Stimulated activated CD4-positive, alpha-beta T cell treated with anti-CD3 and anti-CD28 coated beads, TNF-alpha, amount 100 ng/mL, for 1 hour (primary cell): ENCODE data around the gene SOX10.
"Not testable (repeated sequence)": the region's sequence is repeated elsewhere in the genome, so short reads cannot be mapped to it uniquely, and the experiment has no call there.

Experiments
- DNase-seq, 3 donors: peaks; one replicate each; pipeline ENCODE4 v3.0.0-alpha.2; 2020; ENCODE audit warnings: low read depth in 3 of 3, low spot score in 1 of 3

The SOX10 gene

DNA sequence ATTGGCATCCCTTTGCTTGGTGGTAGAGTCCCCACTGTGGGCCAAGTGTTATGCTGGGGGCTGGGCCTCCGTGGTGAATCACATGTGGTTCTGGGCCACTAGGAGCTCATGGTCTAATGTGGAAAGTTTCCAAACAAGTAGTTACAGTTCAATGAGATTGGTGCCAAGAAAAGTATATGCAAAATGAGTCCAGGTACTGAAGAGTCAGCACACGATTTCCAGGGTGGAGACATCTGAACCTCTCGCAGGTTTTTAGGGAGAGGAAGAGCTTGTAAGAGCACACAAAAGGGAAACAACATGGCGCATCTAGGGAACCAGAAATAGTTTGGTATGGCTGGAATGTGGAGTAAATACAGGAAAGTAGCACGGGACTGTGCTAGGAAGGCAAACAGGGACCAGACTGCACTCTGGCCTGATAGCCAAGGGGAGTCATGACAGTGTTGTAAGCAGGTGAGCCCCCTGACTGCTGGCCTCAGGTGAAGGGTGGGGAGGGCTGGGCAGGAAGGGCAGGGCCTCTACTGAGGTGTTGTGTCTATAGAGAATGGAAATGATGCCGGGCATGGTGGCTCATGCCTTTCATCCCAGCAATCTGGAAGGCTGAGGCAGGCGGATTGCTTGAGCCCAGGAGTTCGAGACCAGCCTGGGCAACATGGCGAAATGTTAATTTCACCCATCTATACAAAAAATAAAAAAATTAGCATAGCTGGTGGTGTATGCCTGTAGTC is 18.3 kb downstream of the SOX10 start:
- DNase-seq = no peak

DNA sequence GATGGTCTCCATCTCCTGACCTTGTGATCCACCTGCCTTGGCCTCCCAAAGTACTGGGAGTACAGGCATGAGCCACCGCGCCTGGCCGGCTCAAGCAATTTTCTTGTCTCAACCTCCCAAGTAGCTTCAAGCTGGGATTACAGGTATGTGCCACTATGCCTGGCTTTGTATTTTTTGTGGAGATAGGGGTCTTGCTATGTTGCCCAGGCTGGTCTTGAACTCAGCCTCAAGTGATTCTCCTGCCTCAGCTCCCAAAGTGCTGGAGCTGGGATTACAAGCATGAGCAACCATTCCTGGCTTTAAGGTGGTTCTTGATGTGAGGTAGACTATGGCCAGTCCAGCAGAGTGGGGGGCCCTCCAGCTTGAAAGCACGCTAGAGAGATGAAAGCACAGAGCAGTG is 23.3 kb downstream of the SOX10 start:
- DNase-seq = no peak

DNA sequence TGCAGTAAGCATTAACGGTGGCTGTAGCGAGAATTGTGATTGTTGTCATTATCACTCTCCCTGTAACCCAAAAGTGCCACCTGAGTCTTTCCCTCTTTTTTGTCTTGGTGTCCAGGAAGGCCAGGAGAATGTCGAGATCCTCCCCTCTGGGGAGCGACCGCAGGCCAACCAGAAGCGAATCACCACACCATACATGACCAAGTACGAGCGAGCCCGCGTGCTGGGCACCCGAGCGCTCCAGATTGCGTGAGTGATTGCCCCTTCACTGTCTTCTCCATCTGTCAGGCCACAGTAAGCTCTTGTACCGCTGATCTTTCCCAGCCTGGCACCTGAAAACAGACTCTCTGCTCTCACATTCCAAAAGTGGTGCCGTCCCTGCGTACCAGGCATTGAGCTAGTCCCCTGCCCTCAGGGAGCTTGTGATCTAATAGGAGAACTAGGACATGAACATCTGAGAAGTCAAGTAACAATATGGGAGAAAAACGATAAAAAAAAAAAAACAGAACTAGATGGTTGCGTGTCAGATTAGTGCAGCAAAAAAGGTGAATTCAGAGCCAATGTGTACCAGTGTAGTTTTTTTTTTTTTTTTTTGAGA is 25.0 kb downstream of the SOX10 start:
- DNase-seq = no peak

DNA sequence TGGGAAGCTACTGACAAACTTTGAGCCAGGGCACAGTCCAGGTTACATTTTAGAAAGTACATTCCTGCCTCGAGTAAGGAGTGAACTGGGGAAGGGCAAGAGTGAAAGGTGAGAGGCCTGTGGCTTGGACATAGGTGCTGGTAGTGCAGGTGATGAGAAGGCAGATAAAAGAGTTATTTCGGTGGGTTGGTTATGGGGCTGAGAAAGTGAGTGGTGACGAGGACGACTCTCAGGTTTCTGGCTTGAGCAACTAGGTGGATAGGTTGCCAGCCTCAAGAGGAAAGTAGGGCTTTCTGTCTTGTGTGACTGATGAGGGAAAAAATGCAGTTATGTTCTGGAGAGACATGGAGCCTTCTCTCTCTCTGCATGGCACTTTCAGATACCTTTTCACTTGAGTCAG is 27.1 kb downstream of the SOX10 start:
- DNase-seq = no peak

DNA sequence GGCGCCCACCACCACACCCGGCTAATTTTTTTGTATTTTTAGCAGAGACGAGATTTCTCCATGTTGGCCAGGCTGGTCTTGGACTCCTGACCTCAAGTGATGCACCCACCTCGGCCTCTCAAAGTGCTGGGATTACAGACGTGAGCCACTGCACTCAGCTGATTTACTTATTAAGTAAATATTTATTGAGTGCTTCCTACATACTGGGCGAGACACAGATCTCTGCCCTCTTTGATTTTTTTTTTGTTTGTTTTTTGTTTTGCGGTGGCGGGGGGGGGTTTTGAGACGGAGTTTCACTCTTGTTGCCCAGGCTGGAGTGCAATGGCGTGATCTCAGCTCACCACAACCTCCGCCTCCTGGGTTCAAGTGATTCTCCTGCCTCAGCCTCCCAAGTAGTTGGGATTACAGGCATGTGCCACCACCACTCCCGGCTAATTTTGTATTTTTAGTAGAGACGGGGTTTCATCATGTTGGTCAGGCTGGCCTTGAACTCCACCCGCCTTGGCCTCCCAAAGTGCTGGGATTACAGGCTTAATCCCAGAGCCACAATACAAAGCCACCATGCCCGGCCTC is 28.4 kb downstream of the SOX10 start:
- DNase-seq = not testable (repeated sequence)

DNA sequence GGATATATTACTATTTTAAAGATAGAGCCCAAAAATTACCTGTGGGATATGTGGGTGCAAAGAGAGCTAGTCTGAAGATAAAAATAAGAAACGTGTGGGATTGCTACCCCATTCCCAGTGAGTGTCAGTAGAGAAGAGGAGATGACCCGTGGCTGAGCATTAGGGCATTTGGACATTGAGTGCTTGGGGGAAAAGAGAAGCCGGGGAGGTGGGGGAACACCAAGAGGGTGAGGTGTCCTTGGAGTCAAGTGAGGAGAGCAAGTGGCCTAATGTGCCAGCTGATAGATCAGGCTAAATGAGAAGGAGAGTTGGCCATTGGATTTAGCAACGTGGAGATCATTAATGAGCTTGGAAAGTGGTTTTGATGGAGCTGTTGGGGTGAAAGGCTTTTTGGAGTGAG is 29.7 kb downstream of the SOX10 start:
- no peak for DNase-seq

DNA sequence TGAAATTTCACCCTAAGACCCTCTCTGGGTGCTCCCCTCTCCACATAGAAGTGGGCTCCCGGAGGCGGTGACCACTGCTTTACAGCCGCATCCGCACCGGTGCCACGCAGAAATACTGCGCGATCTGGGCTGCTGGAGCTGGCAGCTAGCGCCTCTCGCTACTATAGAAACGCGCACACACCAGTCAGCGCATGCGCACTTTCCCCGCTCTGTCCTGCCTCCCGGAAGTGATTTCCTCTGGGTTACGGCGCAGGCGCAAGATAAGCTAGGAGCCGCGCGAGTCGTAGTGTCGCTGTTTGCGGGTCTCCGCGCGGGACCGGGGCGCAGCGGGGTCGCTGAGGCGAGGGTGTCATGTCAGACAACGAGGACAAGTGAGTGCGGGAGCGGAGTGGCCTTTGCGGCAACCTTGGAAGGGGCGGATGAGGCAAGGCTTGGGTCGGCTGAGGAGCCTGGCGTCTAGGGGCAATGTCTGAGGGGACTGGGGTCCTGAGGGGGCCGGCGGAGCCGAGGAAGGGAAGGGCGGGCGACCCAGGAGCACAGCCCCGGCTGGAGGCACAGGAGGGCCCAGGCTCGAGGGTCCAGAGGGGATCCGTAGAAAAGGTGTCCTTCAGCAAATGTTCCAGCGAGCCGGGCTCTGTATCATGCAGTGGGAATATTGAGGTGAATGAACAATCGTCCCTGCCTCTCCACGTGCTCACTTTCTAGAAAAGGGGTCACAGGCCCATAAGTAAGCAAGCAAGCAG is 30.7 kb downstream of the SOX10 start, which contains the start of the genes C22orf23 and POLR2F:
Gene C22orf23 (minus strand): TSS at position 165 of the 743 bp plus-strand sequence. CDS start 452 bp downstream, outside the sequence.
Gene POLR2F (plus strand): TSS at position 263 of the 743 bp plus-strand sequence. CDS start 89 bp downstream, at position 352.
- DNase-seq = peak; percentile 92 to 96 (median 93)

DNA sequence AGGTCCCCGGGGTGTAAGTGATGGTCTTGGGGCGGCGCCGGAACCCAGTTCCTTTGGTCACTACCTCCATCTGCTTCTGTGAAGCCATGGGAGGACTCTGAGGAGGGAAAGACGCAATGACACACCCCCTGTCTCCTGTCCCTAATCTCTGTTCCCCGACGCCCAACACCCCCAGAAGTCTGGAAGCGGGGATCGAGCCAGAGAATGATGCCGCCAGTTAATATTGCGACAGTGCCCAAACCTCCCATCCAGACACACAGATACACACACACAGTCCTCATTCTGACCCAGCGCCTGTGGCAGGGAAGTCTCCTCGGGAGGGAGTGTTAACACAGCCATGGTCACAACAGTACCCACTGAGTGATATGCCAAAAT is 31.3 kb downstream of the SOX10 start:
- DNase-seq = no peak

DNA sequence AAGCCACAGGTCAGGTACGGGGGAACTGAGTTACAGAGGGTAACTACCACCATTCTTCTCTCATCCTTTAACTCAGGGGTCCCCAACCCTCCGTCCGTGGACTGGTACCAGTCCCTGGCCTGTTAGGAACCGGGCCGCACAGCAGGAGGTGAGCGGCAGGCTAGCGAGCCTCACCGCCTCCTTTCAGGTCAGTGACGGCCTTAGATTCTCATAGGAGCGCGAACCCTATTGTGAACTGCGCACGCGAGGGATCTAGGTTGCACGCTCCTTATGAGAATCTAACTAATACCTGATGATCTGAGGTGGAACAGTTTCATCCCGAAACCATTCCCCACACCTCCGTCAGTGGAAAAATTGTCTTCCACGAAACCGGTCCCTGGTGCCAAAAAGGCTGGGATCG is 31.7 kb downstream of the SOX10 start:
- not testable (repeated sequence) for DNase-seq

DNA sequence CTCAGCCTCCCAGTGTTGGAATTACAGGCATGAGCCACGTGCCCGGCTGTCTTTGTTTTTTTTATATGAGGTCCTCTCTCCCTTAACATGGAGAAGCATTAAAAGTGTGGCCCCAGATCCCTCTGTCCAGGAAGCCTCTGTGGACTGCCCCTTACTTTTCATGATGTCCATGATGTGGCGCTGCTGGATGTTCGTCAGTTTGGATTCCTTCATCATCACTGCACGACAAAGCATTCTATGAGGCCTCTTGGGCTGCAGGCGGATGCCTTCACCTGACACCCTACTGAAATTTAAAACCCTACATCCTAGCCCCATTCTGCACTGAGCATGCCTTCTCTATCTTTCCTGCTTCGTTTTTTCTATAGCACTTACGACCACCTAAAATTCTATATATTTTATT is 33.0 kb downstream of the SOX10 start:
- no peak for DNase-seq

DNA sequence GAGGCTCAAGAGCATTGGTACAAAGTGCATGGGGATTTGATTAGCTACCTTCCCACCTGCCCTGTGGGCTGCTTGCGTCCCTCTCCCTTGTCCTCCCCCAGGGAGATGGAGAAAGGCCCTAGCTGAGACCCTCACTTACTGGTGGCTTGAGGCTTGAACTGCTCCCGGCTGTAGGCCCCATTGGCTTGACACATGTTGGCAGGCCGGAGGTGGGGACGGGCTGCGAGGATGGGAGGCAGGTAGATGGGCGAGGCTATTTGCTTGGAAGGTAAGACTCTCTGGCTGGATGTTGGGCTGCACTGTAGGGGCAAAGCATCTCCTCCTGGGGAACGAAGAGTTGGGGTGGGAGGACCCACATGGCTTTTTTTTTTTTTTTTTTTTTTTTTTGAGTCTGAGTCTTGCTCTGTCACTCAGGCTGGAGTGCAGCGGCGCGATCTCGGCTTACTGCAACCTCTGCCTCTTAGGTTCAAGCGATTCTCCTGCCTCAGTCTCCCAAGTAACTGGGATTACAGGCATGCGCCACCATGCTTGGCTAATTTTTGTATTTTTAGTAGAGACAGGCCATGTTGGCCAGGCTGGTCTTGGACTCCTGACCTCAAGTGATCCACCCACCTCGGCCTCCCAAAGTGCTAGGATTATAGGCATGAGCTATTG is 37.1 kb downstream of the SOX10 start:
- DNase-seq = not testable (repeated sequence)

DNA sequence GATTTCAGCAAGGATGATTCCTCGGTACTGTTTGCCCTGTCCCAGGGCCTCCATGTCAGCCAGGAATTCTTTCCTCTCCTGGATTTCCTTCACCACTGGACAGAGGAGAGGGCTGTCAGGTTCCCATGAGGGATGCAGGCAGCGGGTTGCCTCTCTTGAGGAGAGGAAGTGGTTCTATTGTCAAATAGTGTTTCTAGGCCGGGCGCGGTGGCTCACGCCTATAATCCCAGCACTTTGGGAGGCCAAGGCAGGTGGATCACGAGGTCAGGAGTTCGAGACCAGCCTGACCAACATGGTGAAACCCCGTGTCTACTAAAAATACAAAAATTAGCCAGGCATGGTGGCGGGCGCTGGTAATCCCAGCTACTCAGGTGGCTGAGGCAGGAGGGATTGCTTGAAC is 39.9 kb downstream of the SOX10 start:
- not testable (repeated sequence) for DNase-seq

DNA sequence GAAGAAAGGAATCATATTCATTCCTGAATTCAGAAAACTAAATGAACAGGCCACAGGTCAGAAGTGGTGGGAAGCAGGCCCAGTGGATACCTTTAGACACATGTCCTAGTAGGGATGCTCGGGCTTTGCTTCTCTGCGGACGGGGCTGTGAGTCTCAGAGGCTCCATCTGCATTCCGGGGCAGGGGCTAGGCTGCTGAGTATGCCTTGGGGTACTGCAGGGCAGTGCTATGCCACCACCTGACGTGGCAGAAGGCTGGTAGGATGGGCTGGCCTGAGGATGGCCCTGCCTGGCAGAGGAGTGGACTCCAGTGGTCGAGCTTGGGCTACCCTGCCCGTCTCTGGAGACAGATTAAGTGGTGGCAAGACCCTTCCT is 40.5 kb downstream of the SOX10 start:
- DNase-seq = no peak

DNA sequence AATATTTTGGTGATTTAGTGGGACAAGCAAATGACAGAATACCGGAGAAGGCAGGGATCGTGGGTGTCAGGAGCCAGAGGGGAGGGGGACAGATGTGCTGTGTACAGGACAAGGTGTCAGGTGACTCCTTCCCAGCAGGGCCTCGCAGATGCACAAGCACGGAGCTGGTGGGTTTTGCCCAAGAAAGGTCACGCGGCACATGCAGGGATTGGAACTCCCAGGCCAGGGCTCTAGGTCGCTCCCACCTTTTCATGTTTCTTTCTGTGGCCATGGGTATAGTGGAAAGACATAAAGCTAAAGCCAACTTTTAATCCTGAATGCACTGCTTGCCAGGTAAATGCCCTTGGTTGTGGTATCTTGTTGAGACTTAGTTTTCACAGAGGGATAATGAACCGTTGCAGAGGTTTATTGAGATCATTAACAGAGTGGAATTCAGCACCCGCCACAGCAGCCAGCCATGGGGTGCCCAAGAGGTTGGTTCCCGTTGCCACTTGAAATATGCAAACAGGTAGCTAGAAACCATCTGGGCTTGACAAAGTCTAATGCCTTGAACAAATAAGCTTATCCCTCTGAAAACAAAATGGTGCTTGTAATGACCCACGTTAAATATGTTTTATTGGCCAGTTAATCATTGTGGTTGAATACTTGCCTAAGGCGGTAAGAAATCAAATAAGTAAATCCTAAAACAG is 41.1 kb downstream of the SOX10 start:
- DNase-seq = no peak

DNA sequence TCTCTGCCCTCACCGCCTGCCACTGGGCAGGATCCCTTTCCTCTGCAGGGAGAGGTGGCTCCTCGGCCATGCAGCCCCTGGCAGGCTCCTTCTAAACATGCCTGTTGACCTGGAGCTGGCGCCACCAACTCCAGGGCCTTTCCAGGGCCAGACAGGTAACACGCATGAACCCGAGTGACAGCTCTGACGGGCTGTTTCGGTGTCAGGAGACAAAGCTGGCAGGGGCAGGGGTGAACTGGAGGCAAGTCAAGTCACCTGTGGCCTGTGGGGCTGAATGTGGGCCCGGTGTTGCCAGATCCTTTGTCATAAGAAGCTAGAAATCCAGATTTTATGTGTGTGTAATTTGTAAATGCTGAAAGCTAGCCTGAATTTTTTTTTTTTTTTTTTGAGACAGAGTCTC is 42.2 kb downstream of the SOX10 start:
- DNase-seq = no peak

DNA sequence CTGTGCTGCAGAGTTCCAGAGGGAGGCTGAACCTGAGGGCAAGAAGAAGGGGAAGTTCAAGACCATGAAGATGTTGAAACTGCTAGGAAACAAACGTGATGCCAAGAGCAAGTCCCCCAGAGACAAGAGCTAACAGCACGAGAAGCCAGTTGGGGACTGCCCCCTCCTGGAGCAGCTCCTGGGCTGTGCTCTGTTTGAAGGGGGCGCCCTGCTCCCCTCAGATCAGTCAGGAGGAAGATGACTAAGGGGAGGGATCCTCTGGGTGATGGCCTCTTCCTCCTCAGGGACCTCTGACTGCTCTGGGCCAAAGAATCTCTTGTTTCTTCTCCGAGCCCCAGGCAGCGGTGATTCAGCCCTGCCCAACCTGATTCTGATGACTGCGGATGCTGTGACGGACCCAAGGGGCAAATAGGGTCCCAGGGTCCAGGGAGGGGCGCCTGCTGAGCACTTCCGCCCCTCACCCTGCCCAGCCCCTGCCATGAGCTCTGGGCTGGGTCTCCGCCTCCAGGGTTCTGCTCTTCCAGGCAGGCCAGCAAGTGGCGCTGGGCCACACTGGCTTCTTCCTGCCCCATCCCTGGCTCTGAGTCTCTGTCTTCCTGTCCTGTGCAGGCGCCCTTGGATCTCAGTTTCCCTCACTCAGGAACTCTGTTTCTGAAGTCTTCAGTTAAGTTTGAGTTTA is 43.5 kb downstream of the SOX10 start:
- DNase-seq = no peak

DNA sequence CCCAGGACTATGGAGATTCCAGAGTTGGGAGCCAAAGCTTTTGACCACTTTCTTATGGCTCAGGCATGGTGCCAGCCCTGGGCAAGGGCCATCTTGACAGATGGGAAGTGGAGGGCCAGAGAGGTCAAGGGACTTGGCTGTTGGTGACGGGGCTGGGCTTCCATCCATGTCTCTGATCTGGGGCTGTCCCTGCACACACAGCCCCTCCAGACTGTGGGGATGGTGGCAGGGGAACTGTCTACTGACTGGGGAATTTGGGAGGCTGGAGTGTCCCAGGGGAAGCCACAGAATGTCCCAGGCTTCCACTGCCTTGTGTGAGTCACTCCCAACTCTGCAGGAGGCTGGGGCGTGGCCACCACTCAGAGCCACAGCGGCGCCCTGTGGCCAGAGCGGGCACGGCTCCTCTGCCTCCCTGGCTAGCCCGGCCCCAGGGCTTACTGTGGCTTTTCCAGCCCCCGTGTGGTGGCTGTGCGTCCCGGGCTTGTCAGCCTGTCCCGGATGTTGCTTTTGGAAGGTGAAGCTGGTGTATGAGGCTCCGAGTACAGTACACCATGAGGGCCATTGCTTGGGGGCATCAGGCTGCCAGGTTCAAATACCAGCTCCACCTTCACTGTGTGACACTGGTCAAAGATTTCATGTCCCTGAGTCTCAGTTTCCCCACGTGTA is 50.5 kb downstream of the SOX10 start:
- peak; percentile 55 to 72 (median 58) for DNase-seq

DNA sequence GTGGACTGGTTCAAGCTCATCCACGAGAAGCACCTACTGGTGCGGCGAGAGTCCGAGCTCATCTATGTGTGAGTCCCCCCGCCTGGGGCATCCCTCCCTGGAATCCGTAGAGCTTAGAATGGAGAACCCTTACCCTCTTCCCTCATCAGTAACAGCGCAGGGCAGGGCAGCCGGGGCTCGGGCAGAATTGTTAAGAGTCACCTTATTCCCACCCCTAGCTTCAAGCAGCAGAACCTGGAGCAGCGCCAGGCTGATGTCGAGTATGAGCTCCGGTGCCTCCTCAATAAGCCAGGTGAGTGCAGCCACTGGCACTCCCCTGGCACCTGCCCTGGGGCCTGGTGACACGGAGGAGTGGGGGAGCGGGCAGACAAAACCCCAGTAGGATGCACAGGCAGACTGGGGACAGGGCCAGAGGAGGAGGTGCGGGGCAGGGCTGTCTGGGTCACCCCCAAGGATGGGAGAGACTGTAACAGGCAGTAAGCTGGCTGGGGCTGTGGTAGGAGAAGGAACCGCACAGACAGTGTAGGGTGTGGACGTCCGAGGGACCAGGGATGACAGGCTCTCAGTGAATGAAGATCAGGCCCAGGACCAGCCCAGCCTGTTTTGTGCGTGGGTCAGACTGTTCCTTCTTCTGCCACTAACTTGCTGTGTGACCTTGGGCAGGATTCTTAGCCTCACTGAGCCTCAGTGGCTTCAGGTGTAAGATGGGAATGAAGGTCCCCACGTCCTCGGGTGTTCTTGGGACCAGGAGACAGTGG is 51.4 kb downstream of the SOX10 start:
- no peak for DNase-seq

DNA sequence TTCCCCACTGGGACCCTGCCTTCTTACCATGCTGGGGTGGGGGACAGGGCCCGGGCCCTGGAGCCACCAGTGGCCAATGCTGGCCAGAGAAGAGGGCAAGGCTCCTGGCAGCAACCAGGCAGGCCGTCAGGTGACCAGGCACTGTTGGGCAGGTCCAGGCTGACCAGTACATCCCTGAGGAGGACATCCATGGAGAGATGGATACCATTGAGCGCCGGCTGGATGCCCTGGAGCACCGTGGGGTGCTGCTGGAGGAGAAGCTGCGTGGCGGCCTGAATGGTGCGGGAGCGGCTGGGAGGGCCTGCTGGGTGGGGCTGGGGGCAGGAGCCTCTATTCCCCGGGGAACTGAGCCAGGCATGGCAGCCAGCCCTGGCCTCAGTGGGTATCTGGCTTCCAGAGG is 52.0 kb downstream of the SOX10 start:
- DNase-seq = no peak
